ENCODE data around the gene MID1.

GRCh38 chrX:10620121-10620699 is at the start of gene MID1:
- no peak for TF ChIP-seq EZH2 (IDR thresholded peaks at IDR 0.05; ENCODE audit: borderline replicate concordance, low read depth, low read length, severe bottlenecking)
- TF ChIP-seq, protein P1, sequence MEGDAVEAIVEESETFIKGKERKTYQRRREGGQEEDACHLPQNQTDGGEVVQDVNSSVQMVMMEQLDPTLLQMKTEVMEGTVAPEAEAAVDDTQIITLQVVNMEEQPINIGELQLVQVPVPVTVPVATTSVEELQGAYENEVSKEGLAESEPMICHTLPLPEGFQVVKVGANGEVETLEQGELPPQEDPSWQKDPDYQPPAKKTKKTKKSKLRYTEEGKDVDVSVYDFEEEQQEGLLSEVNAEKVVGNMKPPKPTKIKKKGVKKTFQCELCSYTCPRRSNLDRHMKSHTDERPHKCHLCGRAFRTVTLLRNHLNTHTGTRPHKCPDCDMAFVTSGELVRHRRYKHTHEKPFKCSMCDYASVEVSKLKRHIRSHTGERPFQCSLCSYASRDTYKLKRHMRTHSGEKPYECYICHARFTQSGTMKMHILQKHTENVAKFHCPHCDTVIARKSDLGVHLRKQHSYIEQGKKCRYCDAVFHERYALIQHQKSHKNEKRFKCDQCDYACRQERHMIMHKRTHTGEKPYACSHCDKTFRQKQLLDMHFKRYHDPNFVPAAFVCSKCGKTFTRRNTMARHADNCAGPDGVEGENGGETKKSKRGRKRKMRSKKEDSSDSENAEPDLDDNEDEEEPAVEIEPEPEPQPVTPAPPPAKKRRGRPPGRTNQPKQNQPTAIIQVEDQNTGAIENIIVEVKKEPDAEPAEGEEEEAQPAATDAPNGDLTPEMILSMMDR (IDR thresholded peaks at IDR 0.05; ENCODE audit: borderline replicate concordance, extremely low read depth, low read length, poor library complexity, severe bottlenecking), result no peak
